ENCODE data around the gene STARD7.

Gene STARD7

GRCh38 chr2:96135621-96136020 lies 73.0 kb downstream of the STARD7 start:
- DNase-seq (ENCODE audit: low read depth): no peak

- DNase-seq (ENCODE audit: low read depth): no peak
Observed at GRCh38 chr2:96135171-96135570, 73.5 kb downstream of the STARD7 start.
